AG04449 (cell line): ENCODE measurements around the gene CHPF2.
A peak's percentile ranks its signal among the peaks of the same experiment; 100 is the strongest.

Source experiments
- CTCF ChIA-PET: fragments of 350-600 bp; formaldehyde crosslinking; extraction: SDS; loops from one replicate; lab custom pipeline; 2021; ENCODE audit warnings: antibody characterized with exemption; lab: Yijun Ruan, JAX
- POLR2A ChIA-PET: fragments of 400-600, 350-600 bp; formaldehyde crosslinking; extraction: SDS; loops from one replicate; lab custom pipeline; 2020; ENCODE audit warnings: antibody characterized with exemption, inconsistent platforms; lab: Yijun Ruan, JAX
- DNase-seq: peaks from one replicate; pipeline ENCODE4 v3.0.0-alpha.2; 2010; ENCODE audit warnings: low read depth, low spot score
- H3K4me3 ChIP-seq: 2 replicates; pipeline ENCODE4 v1.5.1; 2011; ENCODE audit warnings: low read depth, mild to moderate bottlenecking, control low read depth, low read length
- TF ChIP-seq, protein P1 (sequence below): IDR thresholded peaks from one replicate; pipeline ENCODE4 v1.5.1; 2011; ENCODE audit warnings: mild to moderate bottlenecking, moderate library complexity, low read length, control low read depth, inconsistent platforms; ENCODE audit not compliant: insufficient read depth; ENCODE audit errors: missing control alignments

The CHPF2 gene

DNA sequence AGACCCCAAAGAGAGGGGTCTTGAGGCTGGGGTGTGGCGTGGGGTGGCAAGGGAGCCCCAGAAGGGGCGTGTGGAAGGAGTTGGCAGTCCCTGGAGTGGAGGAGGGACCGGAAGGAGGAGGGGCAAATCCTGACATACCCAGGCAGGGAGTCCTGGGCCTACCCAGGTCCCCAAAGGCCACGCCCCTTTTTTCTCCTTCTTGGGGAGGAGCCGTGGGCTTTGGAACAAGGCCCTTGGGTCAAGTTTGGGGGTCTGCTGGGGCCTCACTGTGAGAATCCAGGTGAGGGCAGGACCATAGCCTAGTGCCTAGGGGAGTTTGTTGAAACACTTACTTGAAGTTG lies 17.4 kb downstream of the CHPF2 start:
- CTCF ChIA-PET, result interaction anchor here (1.1 kb wide), 1 partner anchor 33 kb away, joined by 3 read pairs; no protein-coding TSS in a partner anchor
- TF ChIP-seq, protein P1, sequence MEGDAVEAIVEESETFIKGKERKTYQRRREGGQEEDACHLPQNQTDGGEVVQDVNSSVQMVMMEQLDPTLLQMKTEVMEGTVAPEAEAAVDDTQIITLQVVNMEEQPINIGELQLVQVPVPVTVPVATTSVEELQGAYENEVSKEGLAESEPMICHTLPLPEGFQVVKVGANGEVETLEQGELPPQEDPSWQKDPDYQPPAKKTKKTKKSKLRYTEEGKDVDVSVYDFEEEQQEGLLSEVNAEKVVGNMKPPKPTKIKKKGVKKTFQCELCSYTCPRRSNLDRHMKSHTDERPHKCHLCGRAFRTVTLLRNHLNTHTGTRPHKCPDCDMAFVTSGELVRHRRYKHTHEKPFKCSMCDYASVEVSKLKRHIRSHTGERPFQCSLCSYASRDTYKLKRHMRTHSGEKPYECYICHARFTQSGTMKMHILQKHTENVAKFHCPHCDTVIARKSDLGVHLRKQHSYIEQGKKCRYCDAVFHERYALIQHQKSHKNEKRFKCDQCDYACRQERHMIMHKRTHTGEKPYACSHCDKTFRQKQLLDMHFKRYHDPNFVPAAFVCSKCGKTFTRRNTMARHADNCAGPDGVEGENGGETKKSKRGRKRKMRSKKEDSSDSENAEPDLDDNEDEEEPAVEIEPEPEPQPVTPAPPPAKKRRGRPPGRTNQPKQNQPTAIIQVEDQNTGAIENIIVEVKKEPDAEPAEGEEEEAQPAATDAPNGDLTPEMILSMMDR, result no peak
- H3K4me3 ChIP-seq, result peak overlapping the region; percentile 75
- POLR2A ChIA-PET, result interaction anchor here (0.6 kb wide), 1 partner anchor 23 kb away, joined by 3 read pairs; no protein-coding TSS in a partner anchor
- no peak for DNase-seq

DNA sequence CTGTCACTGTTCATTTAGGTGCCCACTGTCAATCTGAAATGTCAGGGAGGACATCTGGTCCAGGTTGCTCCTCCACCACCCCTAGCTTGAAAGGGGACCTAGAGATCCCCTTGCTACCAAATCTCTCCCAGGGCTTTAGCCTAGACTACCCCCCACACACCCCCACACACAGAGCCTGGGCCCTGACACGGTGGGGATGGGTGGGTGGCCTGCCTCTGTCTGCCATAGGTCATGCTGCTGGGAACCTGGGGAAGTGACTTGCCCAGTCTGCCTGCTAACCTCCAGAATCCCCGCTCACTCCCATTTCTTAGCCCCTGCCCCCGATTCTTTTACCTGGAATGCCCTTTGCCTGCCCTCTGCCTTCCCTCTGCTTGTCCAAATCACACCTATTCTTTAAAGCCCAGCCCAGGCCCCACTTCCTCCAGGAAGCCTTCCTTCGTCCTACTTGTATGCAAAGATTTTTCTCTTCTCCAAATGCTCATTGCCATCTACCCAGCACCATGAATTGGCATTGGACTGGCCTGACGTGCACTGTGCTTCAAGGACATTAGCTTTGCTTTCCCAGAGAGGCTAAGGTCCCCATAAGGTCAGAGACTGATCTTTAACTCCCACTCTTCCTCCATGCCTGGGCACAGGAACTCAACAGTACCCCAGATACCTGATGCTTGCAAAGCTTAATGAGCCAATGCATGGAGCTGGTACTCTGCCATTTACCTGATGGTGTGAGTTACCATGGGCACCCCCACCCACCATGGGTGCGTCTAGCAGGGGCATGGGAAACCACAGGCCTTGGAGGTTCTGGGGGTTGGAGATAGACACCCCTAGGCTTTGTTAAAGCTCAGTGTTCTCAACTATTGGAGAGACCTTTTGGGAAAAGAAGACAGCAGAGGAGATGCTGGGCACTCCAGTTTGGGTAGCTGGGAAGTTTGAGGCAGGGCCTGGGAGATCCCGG lies 18.2 kb downstream of the CHPF2 start:
- TF ChIP-seq, protein P1, result no peak
- peak overlapping the region; percentile 1; the same call in 1 of the 2 replicates for H3K4me3 ChIP-seq
- ChIA-PET POLR2A (interaction anchor here (0.6 to 2.6 kb wide), 3 partner anchors 18 to 23 kb away, joined by 3 to 9 read pairs (median 8); partner anchors contain the start of genes ABCF2 and CHPF2), CTCF (interaction anchor here (1.0 to 2.8 kb wide), 7 partner anchors 7 to 67 kb away, joined by 3 to 26 read pairs (median 3); no protein-coding TSS in a partner anchor)
- DNase-seq, result no peak

DNA sequence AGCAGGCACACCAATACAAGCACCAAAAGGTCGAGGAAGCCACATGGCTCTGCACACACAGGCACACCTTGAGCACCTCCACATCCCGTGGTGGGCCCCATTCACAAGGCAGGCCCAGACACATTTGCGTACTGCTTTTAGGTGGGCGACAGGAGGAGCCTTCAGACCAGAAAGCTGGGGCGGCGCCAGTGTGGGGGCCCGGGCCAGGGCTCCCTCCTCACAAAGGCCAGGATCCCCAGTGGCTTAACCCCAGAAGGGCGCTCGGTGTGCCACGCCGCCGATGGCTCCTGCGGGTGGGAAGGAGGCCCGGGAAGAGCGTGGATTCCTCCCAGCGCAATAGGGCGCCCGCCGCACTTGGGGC lies 19.0 kb downstream of the CHPF2 start:
- ChIA-PET CTCF (interaction anchor here (1.0 to 2.8 kb wide), 8 partner anchors 8 to 127 kb away, joined by 3 to 26 read pairs (median 6); no protein-coding TSS in a partner anchor), POLR2A (interaction anchor here (0.6 to 2.6 kb wide), 4 partner anchors 9 to 53 kb away, joined by 4 to 9 read pairs (median 7); partner anchors contain the start of genes ABCF2 and CHPF2)
- H3K4me3 ChIP-seq, result peak overlapping the region; percentile 69
- no peak for DNase-seq
- TF ChIP-seq, protein P1, result no peak

DNA sequence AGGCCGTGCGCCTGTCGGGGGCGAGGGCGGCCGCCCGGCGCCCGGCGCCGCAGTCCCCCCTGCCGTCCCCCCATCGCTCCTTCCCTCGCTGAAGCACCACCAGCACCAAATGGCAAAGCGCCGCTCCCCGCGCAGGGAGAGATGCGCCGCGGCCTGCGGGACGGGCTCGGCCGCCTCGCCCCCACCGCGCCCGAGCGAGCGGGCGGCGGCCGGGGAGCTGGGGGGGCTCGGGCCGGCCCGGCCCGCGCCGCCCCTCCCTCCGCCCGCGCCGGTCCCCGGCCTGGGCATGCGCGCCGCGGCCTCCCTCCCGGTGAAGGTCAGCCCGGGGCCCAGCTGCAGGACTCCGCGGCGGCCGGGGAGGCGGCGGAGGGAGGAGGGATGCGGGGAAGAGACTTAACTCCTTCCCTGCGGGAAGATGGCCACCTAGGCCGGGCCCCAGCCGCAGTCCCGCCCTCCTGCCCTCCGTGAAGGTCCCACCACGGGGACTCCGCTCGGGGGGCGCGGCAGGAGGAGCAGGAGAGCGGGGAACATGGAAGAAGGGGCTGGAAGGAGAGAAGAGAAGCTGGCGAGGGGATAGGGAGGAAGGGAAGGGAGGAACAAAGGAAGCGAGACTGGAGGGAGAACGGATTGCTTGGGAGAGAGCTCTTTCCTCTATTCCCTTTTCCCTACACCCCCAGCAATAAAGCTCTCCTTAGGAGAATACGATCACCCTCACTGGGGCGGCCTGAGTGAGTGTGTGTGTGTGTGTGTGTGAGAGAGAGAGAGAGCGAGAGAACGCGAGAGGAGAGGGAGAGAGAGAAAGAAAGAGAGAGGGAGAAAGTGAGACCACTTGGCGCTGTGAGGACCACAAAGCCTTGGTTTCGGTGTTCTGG lies 19.6 kb downstream of the CHPF2 start:
- CTCF ChIA-PET, result interaction anchor here (0.9 to 2.8 kb wide), 11 partner anchors 9 to 143 kb away, joined by 3 to 26 read pairs (median 4); no protein-coding TSS in a partner anchor

DNA sequence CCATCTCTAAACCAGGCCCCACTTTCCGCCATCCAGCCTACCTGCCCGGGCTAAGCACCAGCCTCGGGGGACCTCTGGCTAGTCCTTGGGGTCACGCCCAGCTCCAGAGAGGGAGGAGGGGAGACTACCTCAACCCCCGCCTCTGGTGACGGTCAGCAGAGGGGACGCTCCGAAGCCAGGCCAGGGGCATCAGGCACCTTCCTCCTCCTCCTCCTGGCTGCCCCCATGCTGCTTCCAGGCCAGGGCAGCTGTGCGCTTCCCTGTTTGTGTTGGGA lies 20.2 kb downstream of the CHPF2 start:
- peak overlapping the region; percentile 69 for H3K4me3 ChIP-seq
- DNase-seq, result no peak
- ChIA-PET CTCF (interaction anchor here (0.9 to 2.8 kb wide), 8 partner anchors 9 to 143 kb away, joined by 3 to 26 read pairs (median 5); no protein-coding TSS in a partner anchor), POLR2A (interaction anchor here (1.1 to 2.6 kb wide), 4 partner anchors 10 to 25 kb away, joined by 5 to 9 read pairs (median 7); partner anchors contain the start of genes ABCF2 and CHPF2)
- TF ChIP-seq, protein P1, result no peak

More for the DNA sequence above, 19.6 kb downstream of the CHPF2 start:
- POLR2A ChIA-PET, result interaction anchor here (0.6 to 2.6 kb wide), 5 partner anchors 9 to 53 kb away, joined by 4 to 9 read pairs (median 6); partner anchors contain the start of genes ABCF2 and CHPF2
- H3K4me3 ChIP-seq, result peak overlapping the region; percentile 69
- DNase-seq, result no peak
- TF ChIP-seq, protein P1, result no peak
